SK-N-SH treated with all-trans-retinoic acid at 6 μM for 48 hours (cell line): ENCODE data around the gene H2BK1.

Experiments used
- ATAC-seq: fragments of 200-7000 bp; cut with Tn5 transposase; 3 replicates; pipeline ENCODE4 v1.9.1; 2020; ENCODE audit warnings: mild to moderate bottlenecking, moderate library complexity
- ARNTL ChIP-seq: fragments of 450-650 bp; formaldehyde crosslinking; IDR thresholded peaks from 2 replicates; pipeline ENCODE4 v1.5.0; 2020; ENCODE audit warnings: low read depth, mild to moderate bottlenecking, moderate library complexity, borderline replicate concordance
- BACH2 ChIP-seq: fragments of 250-450 bp; sonication (Bioruptor Pico); IDR thresholded peaks from 2 replicates; pipeline ENCODE4 v1.9.0; 2021; ENCODE audit warnings: mild to moderate bottlenecking, borderline replicate concordance
- ESRRG ChIP-seq: fragments of 250-450 bp; sonication (Bioruptor Pico); IDR thresholded peaks from 2 replicates; pipeline ENCODE4 v1.6.1; 2021; ENCODE audit warnings: mild to moderate bottlenecking
- GLIS3 ChIP-seq: fragments of 250-450 bp; sonication (Bioruptor Pico); IDR thresholded peaks from 2 replicates; pipeline ENCODE4 v1.5.0; 2020; ENCODE audit warnings: mild to moderate bottlenecking, moderate library complexity
- ISL1 ChIP-seq: fragments of 250-450 bp; sonication (Bioruptor Pico); IDR thresholded peaks from 2 replicates; pipeline ENCODE4 v2.1.2; 2022; ENCODE audit warnings: mild to moderate bottlenecking, moderate library complexity
- OSR1 ChIP-seq: fragments of 250-450 bp; sonication (Bioruptor Pico); IDR thresholded peaks from 2 replicates; pipeline ENCODE4 v1.8.0; 2022; ENCODE audit warnings: moderate library complexity, mild to moderate bottlenecking, inconsistent platforms
- PATZ1 ChIP-seq: fragments of 250-450 bp; sonication (Bioruptor Pico); IDR thresholded peaks from 2 replicates; pipeline ENCODE4 v1.8.0; 2020; ENCODE audit warnings: mild to moderate bottlenecking, moderate library complexity, borderline replicate concordance
- POU6F1 ChIP-seq: fragments of 250-450 bp; sonication (Bioruptor Pico); IDR thresholded peaks from 2 replicates; pipeline ENCODE4 v1.8.0; 2021; ENCODE audit warnings: low read depth, mild to moderate bottlenecking, moderate library complexity, borderline replicate concordance
- PPARA ChIP-seq: fragments of 250-450 bp; sonication (Bioruptor Pico); IDR thresholded peaks from 2 replicates; pipeline ENCODE4 v1.5.0; 2020; ENCODE audit warnings: mild to moderate bottlenecking, borderline replicate concordance
- SNAI2 ChIP-seq: fragments of 250-450 bp; sonication (Bioruptor Pico); IDR thresholded peaks from 2 replicates; pipeline ENCODE4 v1.5.0; 2020; ENCODE audit warnings: mild to moderate bottlenecking, moderate library complexity
- TCF4 ChIP-seq: fragments of 250-450 bp; sonication (Bioruptor Pico); IDR thresholded peaks from 2 replicates; pipeline ENCODE4 v1.8.0; 2021; ENCODE audit warnings: mild to moderate bottlenecking, moderate library complexity, borderline replicate concordance
- TOX ChIP-seq: fragments of 250-450 bp; sonication (Bioruptor Pico); IDR thresholded peaks from 2 replicates; pipeline ENCODE4 v1.8.0; 2021; ENCODE audit warnings: mild to moderate bottlenecking, moderate library complexity, borderline replicate concordance
- TSHZ2 ChIP-seq: fragments of 250-450 bp; sonication (Bioruptor Pico); IDR thresholded peaks from 2 replicates; pipeline ENCODE4 v1.5.0; 2020; ENCODE audit warnings: mild to moderate bottlenecking, moderate library complexity
- ZFP3 ChIP-seq: fragments of 250-450 bp; sonication (Bioruptor Pico); IDR thresholded peaks from 2 replicates; pipeline ENCODE4 v1.5.0; 2020; ENCODE audit warnings: mild to moderate bottlenecking, moderate library complexity
- ZFP30 ChIP-seq: fragments of 450-650 bp; formaldehyde crosslinking; IDR thresholded peaks from 2 replicates; pipeline ENCODE4 v1.5.0; 2022; ENCODE audit warnings: mild to moderate bottlenecking, moderate library complexity
- ZNF565 ChIP-seq: fragments of 450-650 bp; formaldehyde crosslinking; conservative IDR thresholded peaks from 2 replicates; pipeline ENCODE4 v1.5.0; 2020; ENCODE audit warnings: low read depth, mild to moderate bottlenecking, moderate library complexity
- ZNF70 ChIP-seq: fragments of 450-650 bp; formaldehyde crosslinking; IDR thresholded peaks from 2 replicates; pipeline ENCODE4 v1.5.0; 2020; ENCODE audit warnings: mild to moderate bottlenecking, moderate library complexity
- ZNF8 ChIP-seq: fragments of 450-650 bp; formaldehyde crosslinking; IDR thresholded peaks from 2 replicates; pipeline ENCODE4 v1.5.0; 2020; ENCODE audit warnings: mild to moderate bottlenecking, moderate library complexity
- TF ChIP-seq, protein P1 (sequence below): fragments of 250-450 bp; sonication (Bioruptor Pico); IDR thresholded peaks from 2 replicates; pipeline ENCODE4 v1.5.1; 2020; ENCODE audit warnings: low read depth, mild to moderate bottlenecking, moderate library complexity
- TF ChIP-seq, protein P2 (sequence below): fragments of 250-450 bp; sonication (Bioruptor Pico); IDR thresholded peaks from 2 replicates; pipeline ENCODE4 v1.5.1; 2021; ENCODE audit warnings: mild to moderate bottlenecking, moderate library complexity

Gene H2BK1

GRCh38 chr7:151204383-151205032, 5.8 kb downstream of the H2BK1 start:
- ATAC-seq = no peak

GRCh38 chr7:151202836-151203235, 7.5 kb downstream of the H2BK1 start:
- TF ChIP-seq GLIS3 (CRISPR knock-in tag) (no peak), ESRRG (no peak), POU6F1 (CRISPR knock-in tag) (no peak), SNAI2 (CRISPR knock-in tag) (no peak), PPARA (no peak), TCF4 (CRISPR knock-in tag) (no peak), TOX (CRISPR knock-in tag) (no peak), ZFP3 (CRISPR knock-in tag) (no peak), BACH2 (CRISPR knock-in tag) (no peak), ISL1 (no peak), PATZ1 (CRISPR knock-in tag) (no peak), ZNF70 (CRISPR knock-in tag) (no peak), ARNTL (no peak), ZFP30 (no peak), ZNF8 (no peak), TSHZ2 (CRISPR knock-in tag) (no peak), OSR1 (CRISPR knock-in tag) (no peak), ZNF565 (CRISPR knock-in tag) (no peak)
- TF ChIP-seq, protein P1, sequence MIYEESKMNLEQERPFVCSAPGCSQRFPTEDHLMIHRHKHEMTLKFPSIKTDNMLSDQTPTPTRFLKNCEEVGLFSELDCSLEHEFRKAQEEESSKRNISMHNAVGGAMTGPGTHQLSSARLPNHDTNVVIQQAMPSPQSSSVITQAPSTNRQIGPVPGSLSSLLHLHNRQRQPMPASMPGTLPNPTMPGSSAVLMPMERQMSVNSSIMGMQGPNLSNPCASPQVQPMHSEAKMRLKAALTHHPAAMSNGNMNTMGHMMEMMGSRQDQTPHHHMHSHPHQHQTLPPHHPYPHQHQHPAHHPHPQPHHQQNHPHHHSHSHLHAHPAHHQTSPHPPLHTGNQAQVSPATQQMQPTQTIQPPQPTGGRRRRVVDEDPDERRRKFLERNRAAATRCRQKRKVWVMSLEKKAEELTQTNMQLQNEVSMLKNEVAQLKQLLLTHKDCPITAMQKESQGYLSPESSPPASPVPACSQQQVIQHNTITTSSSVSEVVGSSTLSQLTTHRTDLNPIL (CRISPR knock-in tag) = no peak
- TF ChIP-seq, protein P2, sequence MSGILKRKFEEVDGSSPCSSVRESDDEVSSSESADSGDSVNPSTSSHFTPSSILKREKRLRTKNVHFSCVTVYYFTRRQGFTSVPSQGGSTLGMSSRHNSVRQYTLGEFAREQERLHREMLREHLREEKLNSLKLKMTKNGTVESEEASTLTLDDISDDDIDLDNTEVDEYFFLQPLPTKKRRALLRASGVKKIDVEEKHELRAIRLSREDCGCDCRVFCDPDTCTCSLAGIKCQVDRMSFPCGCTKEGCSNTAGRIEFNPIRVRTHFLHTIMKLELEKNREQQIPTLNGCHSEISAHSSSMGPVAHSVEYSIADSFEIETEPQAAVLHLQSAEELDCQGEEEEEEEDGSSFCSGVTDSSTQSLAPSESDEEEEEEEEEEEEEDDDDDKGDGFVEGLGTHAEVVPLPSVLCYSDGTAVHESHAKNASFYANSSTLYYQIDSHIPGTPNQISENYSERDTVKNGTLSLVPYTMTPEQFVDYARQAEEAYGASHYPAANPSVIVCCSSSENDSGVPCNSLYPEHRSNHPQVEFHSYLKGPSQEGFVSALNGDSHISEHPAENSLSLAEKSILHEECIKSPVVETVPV (CRISPR knock-in tag) = no peak
- no peak for ATAC-seq

More at GRCh38 chr7:151204383-151205032, 5.8 kb downstream of the H2BK1 start:
- no peak for TF ChIP-seq PATZ1 (CRISPR knock-in tag)
- no peak for TF ChIP-seq ZNF8
- TF ChIP-seq ISL1 = no peak
- TF ChIP-seq ZFP30 = no peak
- TF ChIP-seq TOX (CRISPR knock-in tag) = no peak
